Subcutaneous adipose tissue (tissue), 4 donors: Measurements from ENCODE around the gene ELP5. TPM values are rescaled to one million over a fixed set of nuclear protein-coding genes. Genes with fewer than 3 reads are reported as not detected.
A peak's percentile ranks its signal among the peaks of the same experiment; 100 is the strongest.

ENCODE experiments used
- CTCF ChIP-seq: fragments of 450-650 bp; IDR thresholded peaks from one replicate; pipeline ENCODE4 v1.5.1; 2016; ENCODE audit warnings: low read depth, mild to moderate bottlenecking, control low read depth, antibody characterized with exemption, moderate library complexity
- small RNA-seq: library from RNA; depleted of rRNA; stranded (forward); fragments of <200 nt; gene quantifications from one replicate; pipeline ENCODE3, GENCODE V24; 2016
- total RNA-seq, 4 donors: library from RNA; depleted of rRNA; stranded (reverse); fragments of >200 nt; gene quantifications; one replicate each; pipeline ENCODE4 v1.1.0, GENCODE V29; 2016

ELP5 gene
- total RNA-seq, 4 donors from 2014 or later: 20.7 to 43.4 (median 25.3) TPM

GRCh38 chr17:7307686-7308624 lies 55.9 kb downstream of the ELP5 start:
- TF ChIP-seq CTCF: no peak

- no peak for TF ChIP-seq CTCF
These were observed 56.8 kb downstream of the ELP5 start for GRCh38 chr17:7308625-7309433.

Small RNA genes within 50 kb of the gene (small RNA-seq; reads per million reads assigned to genes)
- gene MIR324 (8.3 reads per million, percentile 87 among the genes with 10 or more reads in this experiment), gene RF00019 (0.49 reads per million)

Other genes with a start within 250 kb of the ELP5 start
- gene RNASEK, start 239.6 kb upstream of the ELP5 start, total RNA-seq: 100 to 1,000 TPM in 3 of 4 donors, 10 to 100 TPM in 1; 69.1 to 158 (median 130) TPM
- 10 to 100 TPM in 1 of 4 donors, 1 to 10 TPM in 3; 1.5 to 12.1 (median 4.1) TPM for gene BCL6B, start 229.2 kb upstream of the ELP5 start, total RNA-seq
- 1 to 10 TPM in 3 of 4 donors, not detected in 1; 1.7 to 1.9 (median 1.8) TPM for gene SLC16A13, start 216.2 kb upstream of the ELP5 start, total RNA-seq
- gene SLC16A11, start 208.1 kb upstream of the ELP5 start, total RNA-seq: 1 to 10 TPM in 1 of 4 donors, not detected in 3; 2.1 TPM
- 10 to 100 TPM in 3 of 4 donors, 1 to 10 TPM in 1; 8.1 to 20.9 (median 16.2) TPM for gene CLEC10A, start 172.0 kb upstream of the ELP5 start, total RNA-seq
- 1 to 10 TPM in 2 of 4 donors, under 1 TPM in 1, not detected in 1; 0.66 to 1.4 (median 1.3) TPM for gene ASGR2, start 137.4 kb upstream of the ELP5 start, total RNA-seq
- gene ASGR1, start 72.8 kb upstream of the ELP5 start, total RNA-seq: 1 to 10 TPM; 2.4 to 5.9 (median 3.8) TPM
- 10 to 100 TPM in 1 of 4 donors, 1 to 10 TPM in 3; 3.3 to 17.0 (median 6.9) TPM for gene DLG4, start 32.4 kb upstream of the ELP5 start, total RNA-seq
- 1,000 to 10,000 TPM in 1 of 4 donors, 100 to 1,000 TPM in 3; 533 to 1,103 (median 672) TPM for gene ACADVL, start 32.3 kb upstream of the ELP5 start, total RNA-seq
- gene DVL2, start 17.7 kb upstream of the ELP5 start, total RNA-seq: 10 to 100 TPM; 23.5 to 36.5 (median 27.1) TPM
- 10 to 100 TPM; 14.5 to 27.6 (median 19.3) TPM for gene PHF23, start 12.8 kb upstream of the ELP5 start, total RNA-seq
- 100 to 1,000 TPM; 350 to 658 (median 462) TPM for gene GABARAP, start 9.8 kb upstream of the ELP5 start, total RNA-seq
- 10 to 100 TPM; 71.8 to 86.4 (median 81.1) TPM for gene CTDNEP1, start 481 bp upstream of the ELP5 start, total RNA-seq
- 10 to 100 TPM in 2 of 4 donors, 1 to 10 TPM in 2; 3.7 to 26.9 (median 13.2) TPM for gene CLDN7, start 10.3 kb downstream of the ELP5 start, total RNA-seq
- gene SLC2A4, start 29.5 kb downstream of the ELP5 start, total RNA-seq: 10 to 100 TPM in 2 of 4 donors, 1 to 10 TPM in 2; 5.6 to 91.4 (median 13.8) TPM
- 10 to 100 TPM in 1 of 4 donors, 1 to 10 TPM in 1, under 1 TPM in 2; 0.82 to 14.1 (median 2.0) TPM for gene YBX2, start 42.4 kb downstream of the ELP5 start, total RNA-seq
- 100 to 1,000 TPM; 144 to 174 (median 153) TPM for gene EIF5A, start 55.4 kb downstream of the ELP5 start, total RNA-seq
- gene GPS2, start 63.1 kb downstream of the ELP5 start, total RNA-seq: 10 to 100 TPM; 52.7 to 89.2 (median 75.6) TPM
- gene NEURL4, start 77.1 kb downstream of the ELP5 start, total RNA-seq: 10 to 100 TPM in 3 of 4 donors, 1 to 10 TPM in 1; 4.9 to 22.6 (median 11.2) TPM
- gene ACAP1, start 84.3 kb downstream of the ELP5 start, total RNA-seq: 1 to 10 TPM; 1.8 to 8.4 (median 4.0) TPM
- gene KCTD11, start 99.9 kb downstream of the ELP5 start, total RNA-seq: 10 to 100 TPM in 1 of 4 donors, 1 to 10 TPM in 3; 4.9 to 13.8 (median 7.2) TPM
- not detected for gene TMEM95, start 102.9 kb downstream of the ELP5 start, total RNA-seq
- 1 to 10 TPM in 3 of 4 donors, under 1 TPM in 1; 0.51 to 1.9 (median 1.1) TPM for gene TNK1, start 128.9 kb downstream of the ELP5 start, total RNA-seq
- 10 to 100 TPM in 3 of 4 donors, 1 to 10 TPM in 1; 9.1 to 21.3 (median 16.2) TPM for gene PLSCR3, start 142.3 kb downstream of the ELP5 start, total RNA-seq
- gene TMEM256, start 151.9 kb downstream of the ELP5 start, total RNA-seq: 100 to 1,000 TPM in 2 of 4 donors, 10 to 100 TPM in 2; 76.7 to 134 (median 109) TPM
- 1 to 10 TPM; 3.1 to 6.8 (median 4.2) TPM for gene NLGN2, start 155.6 kb downstream of the ELP5 start, total RNA-seq
- gene SPEM1, start 168.1 kb downstream of the ELP5 start, total RNA-seq: not detected
- gene SPEM2, start 173.4 kb downstream of the ELP5 start, total RNA-seq: not detected
- gene SPEM3, start 176.6 kb downstream of the ELP5 start, total RNA-seq: not detected
- gene TMEM102, start 183.2 kb downstream of the ELP5 start, total RNA-seq: 1 to 10 TPM; 2.9 to 7.8 (median 5.9) TPM
- gene FGF11, start 187.3 kb downstream of the ELP5 start, total RNA-seq: 1 to 10 TPM in 2 of 4 donors, under 1 TPM in 1, not detected in 1; 0.88 to 1.3 (median 1.2) TPM
- 10 to 100 TPM in 1 of 4 donors, 1 to 10 TPM in 3; 2.4 to 10.4 (median 9.8) TPM for gene CHRNB1, start 192.8 kb downstream of the ELP5 start, total RNA-seq
- 10 to 100 TPM; 34.2 to 58.0 (median 39.3) TPM for gene ZBTB4, start 227.4 kb downstream of the ELP5 start, total RNA-seq
- gene SLC35G6, start 229.2 kb downstream of the ELP5 start, total RNA-seq: not detected
- 100 to 1,000 TPM in 1 of 4 donors, 10 to 100 TPM in 3; 31.1 to 123 (median 58.5) TPM for gene POLR2A, start 232.2 kb downstream of the ELP5 start, total RNA-seq